Measurements from ENCODE around the gene NIN. TPM values are rescaled to one million over a fixed set of nuclear protein-coding genes. Genes with fewer than 3 reads are reported as not detected.

Gene NIN
- total RNA-seq, 1 donor from 2014 or later: 104 TPM

DNA sequence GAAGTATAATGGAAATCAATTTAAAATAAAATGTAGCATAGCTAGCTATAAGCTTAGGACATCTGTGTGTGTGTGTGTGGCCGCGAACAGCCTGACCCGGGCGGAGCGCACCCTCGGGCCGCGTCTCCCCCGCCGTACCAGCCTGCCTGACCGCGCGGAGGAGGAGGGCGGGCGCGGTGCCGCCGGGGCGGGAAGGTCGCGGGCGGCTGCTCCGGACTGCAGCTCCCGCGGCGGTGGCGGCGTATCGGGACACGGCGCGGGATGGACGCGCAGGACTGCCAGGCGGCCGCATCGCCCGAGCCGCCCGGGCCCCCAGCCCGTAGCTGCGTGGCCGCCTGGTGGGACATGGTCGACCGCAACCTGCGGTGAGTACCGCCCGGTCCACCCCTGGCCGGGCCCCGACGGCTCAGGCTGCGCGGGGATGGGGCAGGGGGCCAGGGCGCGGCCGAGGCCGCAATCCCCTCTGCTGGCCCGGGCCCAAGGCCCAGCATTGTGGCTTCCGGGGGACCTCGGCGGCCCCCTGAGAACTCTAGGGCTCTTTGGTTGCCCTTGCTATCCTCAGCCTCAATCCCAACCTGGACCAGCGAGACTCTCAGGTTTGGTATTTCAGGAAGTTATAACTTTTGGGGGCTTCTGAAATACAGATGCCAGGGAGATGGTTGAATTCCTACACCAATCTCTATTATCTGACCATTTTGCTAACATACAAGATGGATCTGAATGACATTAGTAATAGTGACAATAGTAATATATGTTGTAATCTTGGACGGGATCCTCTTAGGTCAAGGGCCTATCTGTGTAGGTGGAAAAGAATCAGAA lies 41.2 kb upstream of the NIN start, which contains the start of gene ABHD12B:
TSS of gene ABHD12B (plus strand) at position 140 of the 819 bp plus-strand sequence. CDS start at position 262, 122 bp downstream.
- peaks cover 14% of the 10 kb centered on the region for H3K4me1 Mint-ChIP-seq (ENCODE audit: low read depth, unreplicated experiment)
- H3K36me3 Mint-ChIP-seq (ENCODE audit: unreplicated experiment): no peaks in the 10 kb centered on the region
- H3K27me3 Mint-ChIP-seq (ENCODE audit: unreplicated experiment): peaks cover 20% of the 10 kb centered on the region
- TF ChIP-seq, protein P1, sequence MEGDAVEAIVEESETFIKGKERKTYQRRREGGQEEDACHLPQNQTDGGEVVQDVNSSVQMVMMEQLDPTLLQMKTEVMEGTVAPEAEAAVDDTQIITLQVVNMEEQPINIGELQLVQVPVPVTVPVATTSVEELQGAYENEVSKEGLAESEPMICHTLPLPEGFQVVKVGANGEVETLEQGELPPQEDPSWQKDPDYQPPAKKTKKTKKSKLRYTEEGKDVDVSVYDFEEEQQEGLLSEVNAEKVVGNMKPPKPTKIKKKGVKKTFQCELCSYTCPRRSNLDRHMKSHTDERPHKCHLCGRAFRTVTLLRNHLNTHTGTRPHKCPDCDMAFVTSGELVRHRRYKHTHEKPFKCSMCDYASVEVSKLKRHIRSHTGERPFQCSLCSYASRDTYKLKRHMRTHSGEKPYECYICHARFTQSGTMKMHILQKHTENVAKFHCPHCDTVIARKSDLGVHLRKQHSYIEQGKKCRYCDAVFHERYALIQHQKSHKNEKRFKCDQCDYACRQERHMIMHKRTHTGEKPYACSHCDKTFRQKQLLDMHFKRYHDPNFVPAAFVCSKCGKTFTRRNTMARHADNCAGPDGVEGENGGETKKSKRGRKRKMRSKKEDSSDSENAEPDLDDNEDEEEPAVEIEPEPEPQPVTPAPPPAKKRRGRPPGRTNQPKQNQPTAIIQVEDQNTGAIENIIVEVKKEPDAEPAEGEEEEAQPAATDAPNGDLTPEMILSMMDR (IDR thresholded peaks at IDR 0.05; ENCODE audit: partially characterized antibody, unreplicated experiment): no peak
- DNase-seq: peak; percentile 51
- peaks cover 3% of the 10 kb centered on the region for H3K9me3 Mint-ChIP-seq (ENCODE audit: unreplicated experiment)
- H3K4me3 Mint-ChIP-seq (ENCODE audit: unreplicated experiment): peak within 1 kb of the TSS; percentile 44
- no peak within 1 kb of the TSS for H3K27ac Mint-ChIP-seq (ENCODE audit: unreplicated experiment)

DNA sequence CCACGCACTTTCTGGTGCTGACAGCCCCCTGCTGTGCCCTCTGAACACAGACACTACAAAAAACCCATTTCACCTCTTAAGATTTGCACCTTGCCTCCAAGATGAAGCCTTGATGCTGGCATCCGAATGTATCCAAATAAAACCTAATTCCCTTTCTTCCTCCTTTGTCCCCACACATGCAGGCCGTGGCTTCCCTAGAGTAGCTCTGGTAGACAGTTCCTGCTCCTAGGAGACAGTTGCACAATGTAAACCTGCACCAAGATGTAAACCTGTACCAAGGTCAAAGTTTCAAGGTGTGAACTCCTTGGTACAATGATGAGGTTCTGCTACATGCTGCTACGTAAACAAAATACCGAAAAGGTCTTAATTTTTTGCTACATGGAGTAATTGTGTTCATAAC lies 40.3 kb upstream of the NIN start:
- no peak overlapping the region for H3K27ac Mint-ChIP-seq (ENCODE audit: unreplicated experiment)
- peak overlapping the region; percentile 44 for H3K4me3 Mint-ChIP-seq (ENCODE audit: unreplicated experiment)
- peaks cover 3% of the 10 kb centered on the region for H3K9me3 Mint-ChIP-seq (ENCODE audit: unreplicated experiment)
- H3K36me3 Mint-ChIP-seq (ENCODE audit: unreplicated experiment): no peaks in the 10 kb centered on the region
- peaks cover 20% of the 10 kb centered on the region for H3K27me3 Mint-ChIP-seq (ENCODE audit: unreplicated experiment)
- H3K4me1 Mint-ChIP-seq (ENCODE audit: low read depth, unreplicated experiment): peaks cover 22% of the 10 kb centered on the region
- TF ChIP-seq, protein P1 (IDR thresholded peaks at IDR 0.05; ENCODE audit: partially characterized antibody, unreplicated experiment): no peak
- no peak for DNase-seq

- H3K27ac Mint-ChIP-seq (ENCODE audit: unreplicated experiment): peak overlapping the region; percentile 88
- peak overlapping the region; percentile 74 for H3K4me3 Mint-ChIP-seq (ENCODE audit: unreplicated experiment)
- TF ChIP-seq, protein P1 (IDR thresholded peaks at IDR 0.05; ENCODE audit: partially characterized antibody, unreplicated experiment): no peak
- peaks cover 1% of the 10 kb centered on the region for H3K9me3 Mint-ChIP-seq (ENCODE audit: unreplicated experiment)
- DNase-seq: peak; percentile 69
- no peaks in the 10 kb centered on the region for H3K36me3 Mint-ChIP-seq (ENCODE audit: unreplicated experiment)
- H3K4me1 Mint-ChIP-seq (ENCODE audit: low read depth, unreplicated experiment): peaks cover 40% of the 10 kb centered on the region
- no peaks in the 10 kb centered on the region for H3K27me3 Mint-ChIP-seq (ENCODE audit: unreplicated experiment)
Measured at GRCh38 chr14:50865391-50866076, 34.6 kb upstream of the NIN start.

DNA sequence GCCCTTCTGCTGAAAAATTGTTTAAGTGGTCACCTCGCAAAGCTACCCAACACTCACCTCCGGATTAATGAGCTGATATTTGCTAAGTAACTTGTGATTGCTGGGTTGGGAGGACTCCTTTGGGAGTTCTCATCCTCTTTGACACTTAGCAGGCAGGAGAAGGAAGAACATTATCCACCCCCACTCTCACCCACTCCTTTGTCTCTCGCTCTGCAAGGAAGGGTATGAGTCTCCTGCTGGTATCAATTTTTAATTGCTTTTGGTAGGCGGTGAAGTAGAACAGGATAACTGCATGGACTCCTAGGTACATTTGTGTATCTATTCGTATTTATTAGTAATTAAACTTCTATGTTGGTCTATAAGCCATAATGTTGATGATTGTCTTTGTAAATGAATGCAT lies 34.0 kb upstream of the NIN start:
- H3K4me3 Mint-ChIP-seq (ENCODE audit: unreplicated experiment): peak overlapping the region; percentile 40
- peak overlapping the region; percentile 88 for H3K27ac Mint-ChIP-seq (ENCODE audit: unreplicated experiment)
- no peaks in the 10 kb centered on the region for H3K36me3 Mint-ChIP-seq (ENCODE audit: unreplicated experiment)
- H3K9me3 Mint-ChIP-seq (ENCODE audit: unreplicated experiment): peaks cover 1% of the 10 kb centered on the region
- H3K4me1 Mint-ChIP-seq (ENCODE audit: low read depth, unreplicated experiment): peaks cover 46% of the 10 kb centered on the region
- TF ChIP-seq, protein P1 (IDR thresholded peaks at IDR 0.05; ENCODE audit: partially characterized antibody, unreplicated experiment): no peak
- DNase-seq: no peak
- H3K27me3 Mint-ChIP-seq (ENCODE audit: unreplicated experiment): no peaks in the 10 kb centered on the region
